Activated T-cell treated with anti-CD3 and anti-CD28 coated beads, Interleukin-2, amount 50 U/mL, for 72 hours (primary cell): ENCODE data around the gene LRRC4C. TPM values are rescaled to one million over a fixed set of nuclear protein-coding genes. Genes with fewer than 3 reads are reported as not detected.

Source experiments
- ATAC-seq, 2 donors: fragments of 150-1000 bp; cut with Tn5 transposase; replicated peaks in 1 of 2; 2 replicates each; pipeline ENCODE4 v1.10.0; 2021; ENCODE audit warnings: moderate library complexity in 2 of 2, mild to moderate bottlenecking in 1 of 2
- DNase-seq, 2 donors: peaks; one replicate each; pipeline ENCODE4 v3.0.0; 2021 to 2022; ENCODE audit warnings: mixed read lengths in 1 of 2
- H3K27ac Mint-ChIP-seq: one replicate; pipeline ENCODE4 v1.8.0; 2022; ENCODE audit warnings: mild to moderate bottlenecking, moderate library complexity, mixed read lengths
- H3K27me3 Mint-ChIP-seq: one replicate; pipeline ENCODE4 v1.8.0; 2022; ENCODE audit warnings: low read depth, mixed read lengths
- H3K36me3 Mint-ChIP-seq, 2 donors: one replicate each; pipeline ENCODE4 v1.8.0; 2022; ENCODE audit warnings: mixed read lengths in 2 of 2, mild to moderate bottlenecking in 1 of 2; ENCODE audit not compliant: insufficient read depth in 2 of 2
- H3K4me1 Mint-ChIP-seq: one replicate; pipeline ENCODE4 v1.8.0; 2022; ENCODE audit warnings: low read depth, mixed read lengths
- H3K4me3 Mint-ChIP-seq, 2 donors: one replicate each; pipeline ENCODE4 v1.8.0; 2022; ENCODE audit warnings: mild to moderate bottlenecking in 2 of 2, mixed read lengths in 2 of 2, moderate library complexity in 2 of 2
- H3K9me3 Mint-ChIP-seq, 2 donors: one replicate each; pipeline ENCODE4 v1.8.0; 2022; ENCODE audit warnings: mixed read lengths in 2 of 2
- total RNA-seq, 2 donors: library from RNA; stranded (reverse); gene quantifications; one replicate each; pipeline ENCODE4 v1.2.3, GENCODE V29; 2022

LRRC4C gene
- total RNA-seq, 2 donors from 2014 or later, result not detected

DNA sequence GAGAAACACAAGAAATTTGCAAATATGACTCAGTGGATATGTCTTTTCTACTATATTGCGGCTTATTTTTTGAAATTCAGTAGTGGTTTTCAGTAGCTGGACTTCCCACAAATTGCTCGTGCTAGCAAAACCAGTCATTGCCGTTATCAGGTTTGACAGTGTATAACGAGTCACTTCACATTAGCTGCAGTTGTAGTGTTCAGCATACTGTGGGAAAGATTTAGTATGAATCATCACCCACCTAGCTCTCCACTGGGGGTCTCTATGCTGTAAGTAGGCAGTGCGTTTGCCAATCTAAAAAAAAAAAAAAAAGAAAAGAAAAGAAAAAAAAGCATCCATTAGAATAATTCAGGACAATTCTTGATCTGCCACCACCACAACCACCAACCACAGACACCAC is 1318.9 kb downstream of the LRRC4C start:
- H3K36me3 Mint-ChIP-seq, result no peaks in the 10 kb centered on the region
- H3K27ac Mint-ChIP-seq, result no peak overlapping the region
- no peak overlapping the region for H3K4me3 Mint-ChIP-seq
- no peak for DNase-seq
- H3K4me1 Mint-ChIP-seq, result no peaks in the 10 kb centered on the region
- peaks cover 11 to 15% of the 10 kb centered on the region in 2 donors for H3K9me3 Mint-ChIP-seq
- no peaks in the 10 kb centered on the region for H3K27me3 Mint-ChIP-seq
- ATAC-seq, result no peak

DNA sequence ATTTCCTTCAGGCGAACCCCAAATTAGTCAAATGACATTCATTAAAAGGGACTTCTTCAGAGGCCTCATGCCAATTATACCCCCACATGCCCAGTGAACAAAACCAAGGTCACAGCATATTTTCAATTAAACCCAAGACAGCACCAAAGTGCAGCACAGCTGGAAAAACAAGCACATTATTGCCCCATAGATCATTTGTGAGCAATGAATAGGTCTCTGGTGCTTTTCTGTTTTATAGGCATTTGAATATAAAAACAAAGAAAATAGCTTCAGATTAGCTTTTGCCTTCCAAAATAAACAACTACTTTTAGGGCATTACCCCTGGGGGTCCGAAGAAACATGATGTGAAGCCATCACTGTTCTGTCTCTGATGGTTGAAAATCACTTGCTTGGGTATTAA is 1319.9 kb downstream of the LRRC4C start:
- ATAC-seq, result no peak
- no peak overlapping the region for H3K4me3 Mint-ChIP-seq
- no peaks in the 10 kb centered on the region for H3K4me1 Mint-ChIP-seq
- H3K9me3 Mint-ChIP-seq, result peaks cover 11 to 15% of the 10 kb centered on the region in 2 donors
- H3K27me3 Mint-ChIP-seq, result no peaks in the 10 kb centered on the region
- DNase-seq, result no peak
- H3K27ac Mint-ChIP-seq, result no peak overlapping the region
- H3K36me3 Mint-ChIP-seq, result no peaks in the 10 kb centered on the region

DNA sequence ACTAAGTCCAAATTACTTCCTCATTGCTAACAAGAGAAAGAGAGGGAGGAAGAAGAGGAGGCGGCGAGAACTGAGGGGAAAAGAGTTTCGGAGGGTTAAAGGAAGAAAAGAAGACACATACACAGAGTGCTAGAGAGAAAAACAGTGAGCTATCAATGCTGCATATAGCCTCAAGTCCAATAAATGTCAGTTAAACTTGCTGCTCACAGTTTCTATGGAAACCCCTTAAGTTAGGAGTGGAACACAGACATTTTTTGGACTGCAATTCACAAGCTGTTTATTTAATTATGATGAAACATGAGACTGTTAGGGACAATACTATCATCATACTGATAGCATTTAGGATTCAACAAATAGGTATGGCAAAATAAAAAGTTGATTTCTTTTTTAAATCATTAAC is 1320.4 kb downstream of the LRRC4C start:
- H3K4me1 Mint-ChIP-seq, result no peaks in the 10 kb centered on the region
- H3K27ac Mint-ChIP-seq, result no peak overlapping the region
- H3K36me3 Mint-ChIP-seq, result no peaks in the 10 kb centered on the region
- H3K9me3 Mint-ChIP-seq, result peaks cover 14 to 17% of the 10 kb centered on the region in 2 donors
- DNase-seq, result no peak
- H3K4me3 Mint-ChIP-seq, result no peak overlapping the region
- no peak for ATAC-seq
- H3K27me3 Mint-ChIP-seq, result no peaks in the 10 kb centered on the region

DNA sequence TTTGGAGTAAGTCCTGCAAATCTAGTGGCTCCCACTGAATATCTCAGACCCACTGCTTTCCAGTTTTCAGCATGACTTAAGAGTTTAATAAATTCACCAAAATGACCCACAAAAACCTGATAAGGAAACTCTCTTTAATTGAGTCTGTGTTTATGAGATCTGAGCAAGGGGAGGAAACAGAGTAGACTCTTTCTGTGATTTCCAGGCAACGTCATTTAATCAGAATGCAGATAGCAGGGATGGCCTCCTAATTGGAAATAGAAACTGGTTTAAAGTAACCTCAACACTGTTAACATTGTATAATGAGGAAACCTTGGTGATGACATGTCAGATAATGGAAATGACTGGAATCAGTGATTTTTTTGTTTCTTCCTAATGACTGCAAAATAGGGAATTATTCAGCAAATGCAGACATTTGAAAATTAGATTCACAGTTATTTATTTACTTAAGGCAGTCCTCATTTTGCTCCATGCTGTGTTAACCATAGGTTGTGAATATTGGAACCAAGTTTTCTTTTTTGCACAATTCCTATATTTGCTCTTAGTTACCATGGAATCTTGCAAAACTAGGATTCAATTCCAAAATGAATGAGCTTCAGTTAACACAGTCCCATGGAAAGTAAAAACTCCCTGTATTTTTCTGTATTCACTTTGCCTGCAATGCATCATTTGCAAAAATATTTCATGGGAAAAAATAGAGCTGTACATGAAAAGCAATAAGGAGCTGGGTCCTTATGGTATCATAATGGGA is 1324.5 kb downstream of the LRRC4C start:
- Mint-ChIP-seq H3K4me3 (no peak overlapping the region), H3K4me1 (no peaks in the 10 kb centered on the region), H3K27me3 (no peaks in the 10 kb centered on the region), H3K36me3 (peaks cover 0 to 1% of the 10 kb centered on the region in 2 donors), H3K27ac (no peak overlapping the region), H3K9me3 (peaks cover 8 to 17% of the 10 kb centered on the region in 2 donors)
- DNase-seq (no peak), ATAC-seq (no peak)

DNA sequence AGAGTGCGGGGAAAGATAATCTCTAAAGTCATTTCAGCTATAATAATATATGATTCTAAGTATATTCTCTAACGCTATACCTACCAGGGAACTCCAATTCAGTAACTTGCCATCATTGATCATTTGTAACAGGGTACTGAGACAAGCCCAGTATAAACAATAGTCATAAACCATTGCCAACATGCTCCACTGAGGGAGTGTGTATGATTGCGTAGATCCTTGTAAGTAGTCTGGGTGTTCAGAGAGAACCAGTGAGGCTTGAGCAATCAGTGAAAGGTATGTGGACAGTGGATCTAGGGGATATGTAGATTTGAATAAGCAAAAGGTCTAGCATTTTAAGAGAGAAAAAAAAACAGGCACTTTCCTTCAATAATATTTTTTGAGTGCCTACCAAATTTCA is 1326.0 kb downstream of the LRRC4C start:
- Mint-ChIP-seq H3K27ac (no peak overlapping the region), H3K9me3 (peaks cover 10 to 17% of the 10 kb centered on the region in 2 donors), H3K4me1 (no peaks in the 10 kb centered on the region), H3K27me3 (no peaks in the 10 kb centered on the region), H3K4me3 (no peak overlapping the region), H3K36me3 (peaks cover 0 to 1% of the 10 kb centered on the region in 2 donors)
- DNase-seq, result no peak
- no peak for ATAC-seq

DNA sequence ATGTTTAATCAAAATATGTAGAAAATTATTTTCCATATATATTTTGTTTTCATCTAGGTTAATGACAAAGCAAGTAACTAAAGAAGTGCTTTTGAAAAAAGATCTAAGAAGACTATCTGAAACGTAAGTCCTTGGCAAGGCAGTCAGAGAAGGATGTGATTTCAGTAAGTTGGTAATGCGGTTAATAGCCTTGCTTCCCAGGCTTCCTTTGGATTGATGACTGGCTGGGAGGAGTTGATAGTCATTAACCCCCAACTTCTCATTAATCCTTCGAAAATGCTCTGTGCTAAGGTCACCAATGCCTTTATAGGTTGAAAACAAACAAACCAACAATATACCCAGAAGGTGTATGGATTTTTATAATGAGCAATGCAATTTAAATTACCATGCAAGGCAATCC is 1326.5 kb downstream of the LRRC4C start:
- ATAC-seq (no peak), DNase-seq (no peak)
- Mint-ChIP-seq H3K9me3 (peaks cover 10 to 20% of the 10 kb centered on the region in 2 donors), H3K4me3 (no peak overlapping the region), H3K4me1 (no peaks in the 10 kb centered on the region), H3K36me3 (peaks cover 0 to 1% of the 10 kb centered on the region in 2 donors), H3K27ac (no peak overlapping the region), H3K27me3 (no peaks in the 10 kb centered on the region)

DNA sequence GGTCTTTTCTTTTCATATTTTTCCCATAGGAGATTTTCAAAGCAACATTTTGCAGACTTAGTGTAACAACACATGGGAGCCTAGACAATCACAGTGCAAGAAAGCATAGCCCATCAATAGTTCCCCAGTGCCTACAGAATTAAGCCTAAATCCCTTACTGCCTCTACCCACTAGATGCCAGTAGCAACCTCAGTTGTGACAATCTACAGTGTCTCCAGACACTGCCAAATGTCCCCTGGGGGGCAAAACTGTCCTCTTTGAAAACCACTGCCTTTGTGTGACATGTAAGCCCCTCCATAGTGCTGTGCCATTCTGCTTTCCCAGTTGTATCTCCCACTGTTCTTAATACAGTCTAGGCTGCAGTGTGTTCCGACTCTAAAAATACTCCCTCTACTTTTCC is 1329.0 kb downstream of the LRRC4C start:
- ATAC-seq, result no peak
- Mint-ChIP-seq H3K27me3 (no peaks in the 10 kb centered on the region), H3K4me1 (no peaks in the 10 kb centered on the region)

DNA sequence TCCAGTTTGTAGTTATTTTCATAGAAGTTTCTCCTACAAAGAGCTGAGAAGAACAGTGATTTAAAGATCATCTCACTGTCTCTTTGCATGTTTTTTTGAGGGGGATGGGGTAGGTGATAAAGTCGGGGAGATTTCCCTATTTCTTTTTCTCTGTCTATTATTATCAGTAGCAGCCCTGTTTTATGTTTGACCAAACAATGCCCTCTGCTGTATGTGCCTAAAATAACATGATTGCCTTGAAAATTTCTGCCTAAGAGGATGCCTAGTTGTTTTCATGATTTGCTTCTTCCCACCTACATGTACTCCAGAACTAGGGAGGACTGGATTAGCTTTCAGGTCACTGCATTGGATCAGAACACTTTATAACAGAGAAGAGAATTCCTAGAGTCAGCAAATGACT is 1330.2 kb downstream of the LRRC4C start:
- peaks cover 0 to 1% of the 10 kb centered on the region in 2 donors for H3K36me3 Mint-ChIP-seq
- H3K27ac Mint-ChIP-seq, result no peak overlapping the region
- H3K27me3 Mint-ChIP-seq, result no peaks in the 10 kb centered on the region
- DNase-seq (no peak), ATAC-seq (no peak)
- peaks cover 9 to 21% of the 10 kb centered on the region in 2 donors for H3K9me3 Mint-ChIP-seq
- no peaks in the 10 kb centered on the region for H3K4me1 Mint-ChIP-seq
- no peak overlapping the region for H3K4me3 Mint-ChIP-seq

More for the DNA sequence above, 1329.0 kb downstream of the LRRC4C start:
- Mint-ChIP-seq H3K9me3 (peaks cover 7 to 20% of the 10 kb centered on the region in 2 donors), H3K4me3 (no peak overlapping the region), H3K36me3 (peaks cover 0 to 1% of the 10 kb centered on the region in 2 donors), H3K27ac (no peak overlapping the region)
- no peak for DNase-seq

DNA sequence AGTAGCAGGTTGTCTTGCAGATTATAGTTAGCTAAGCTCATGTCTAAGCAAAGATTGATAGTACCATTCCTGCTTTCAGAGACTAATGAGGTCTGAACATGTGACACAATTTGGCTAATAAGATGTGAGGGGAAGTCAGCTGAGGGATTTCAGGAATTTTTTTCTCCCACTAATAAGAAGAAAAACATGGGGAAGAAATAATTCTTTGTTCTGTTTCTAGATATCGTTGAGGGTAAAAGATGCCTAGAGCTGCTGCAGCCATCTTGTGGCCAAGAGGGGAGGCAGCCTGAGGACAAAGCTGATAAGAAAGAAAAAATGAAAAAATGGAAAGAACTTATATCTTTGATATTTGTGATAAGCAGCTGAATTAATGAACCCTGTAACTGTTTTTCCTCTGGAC is 1334.4 kb downstream of the LRRC4C start:
- no peak for ATAC-seq
- Mint-ChIP-seq H3K27ac (no peak overlapping the region), H3K27me3 (no peaks in the 10 kb centered on the region)

DNA sequence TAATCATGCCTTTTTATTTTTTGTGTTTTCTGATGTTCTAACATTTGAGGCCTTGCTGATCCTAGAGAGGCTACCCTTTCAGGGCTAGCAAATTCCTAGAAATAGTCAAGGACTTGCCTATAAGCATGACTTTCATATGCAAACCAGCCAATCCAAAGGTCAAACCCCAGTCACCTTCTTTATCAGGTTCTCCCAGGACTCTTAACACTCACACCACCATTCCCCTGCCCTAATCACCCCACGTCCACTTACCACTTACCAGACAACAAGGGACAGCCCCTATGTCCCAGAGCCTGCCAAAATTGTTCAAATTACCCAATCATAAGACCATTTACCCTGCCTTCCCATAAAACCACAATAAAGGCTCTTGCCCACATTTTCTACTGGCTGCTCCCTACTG is 1339.8 kb downstream of the LRRC4C start:
- H3K9me3 Mint-ChIP-seq, result peaks cover 11 to 19% of the 10 kb centered on the region in 2 donors
- no peak overlapping the region for H3K4me3 Mint-ChIP-seq
- no peaks in the 10 kb centered on the region for H3K36me3 Mint-ChIP-seq
- DNase-seq (no peak), ATAC-seq (no peak)
- no peak overlapping the region for H3K27ac Mint-ChIP-seq
- no peaks in the 10 kb centered on the region for H3K27me3 Mint-ChIP-seq
- no peaks in the 10 kb centered on the region for H3K4me1 Mint-ChIP-seq

More for the DNA sequence above, 1334.4 kb downstream of the LRRC4C start:
- H3K9me3 Mint-ChIP-seq, result peaks cover 5 to 9% of the 10 kb centered on the region in 2 donors
- H3K36me3 Mint-ChIP-seq, result no peaks in the 10 kb centered on the region
- H3K4me3 Mint-ChIP-seq, result no peak overlapping the region
- DNase-seq, result no peak
- H3K4me1 Mint-ChIP-seq, result no peaks in the 10 kb centered on the region

DNA sequence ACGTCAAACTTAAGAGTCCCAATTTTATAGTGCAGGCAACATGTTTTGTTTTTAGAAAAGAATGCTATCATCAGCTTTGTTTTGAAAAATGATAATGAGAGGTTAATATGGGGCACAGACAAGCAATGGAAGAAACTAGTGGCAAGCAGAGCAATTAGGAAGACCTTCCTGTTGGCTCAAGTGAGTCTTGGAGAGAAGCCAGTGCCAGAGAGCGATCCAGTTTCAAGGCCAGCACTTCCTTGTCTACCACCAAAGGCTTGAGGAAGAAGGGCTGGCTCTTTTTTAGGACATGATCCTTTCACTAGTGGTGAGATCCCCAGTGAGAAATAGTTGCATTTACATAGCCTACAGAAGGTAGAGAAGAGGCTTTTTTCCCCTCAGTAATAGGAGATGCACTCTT is 1340.7 kb downstream of the LRRC4C start:
- DNase-seq (no peak), ATAC-seq (no peak)
- no peak overlapping the region for H3K4me3 Mint-ChIP-seq
- peaks cover 0 to 2% of the 10 kb centered on the region in 2 donors for H3K36me3 Mint-ChIP-seq
- no peak overlapping the region for H3K27ac Mint-ChIP-seq
- H3K9me3 Mint-ChIP-seq, result peaks cover 8 to 18% of the 10 kb centered on the region in 2 donors
- H3K27me3 Mint-ChIP-seq, result no peaks in the 10 kb centered on the region
- H3K4me1 Mint-ChIP-seq, result no peaks in the 10 kb centered on the region

DNA sequence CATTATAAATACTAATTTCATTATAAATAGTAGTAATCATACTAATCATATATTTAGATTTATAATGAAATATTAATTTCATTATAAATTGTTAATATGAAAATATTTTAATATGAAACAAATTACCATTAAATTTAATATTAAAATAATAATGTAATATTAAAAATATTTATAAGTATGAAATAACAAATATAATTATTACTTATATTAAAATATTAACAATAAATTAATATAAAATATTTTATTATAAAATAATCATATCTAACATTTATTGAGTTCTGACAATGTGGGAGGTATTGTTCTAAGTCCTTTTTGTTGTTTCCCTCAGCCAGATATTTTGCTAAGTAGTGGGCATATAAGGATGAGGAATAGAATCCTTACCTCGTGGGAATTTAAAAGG is 1341.4 kb downstream of the LRRC4C start:
- Mint-ChIP-seq H3K27me3 (no peaks in the 10 kb centered on the region), H3K9me3 (peaks cover 8 to 18% of the 10 kb centered on the region in 2 donors), H3K4me3 (no peak overlapping the region), H3K4me1 (no peaks in the 10 kb centered on the region), H3K27ac (no peak overlapping the region), H3K36me3 (peaks cover 0 to 2% of the 10 kb centered on the region in 2 donors)
- DNase-seq (no peak), ATAC-seq (no peak)

DNA sequence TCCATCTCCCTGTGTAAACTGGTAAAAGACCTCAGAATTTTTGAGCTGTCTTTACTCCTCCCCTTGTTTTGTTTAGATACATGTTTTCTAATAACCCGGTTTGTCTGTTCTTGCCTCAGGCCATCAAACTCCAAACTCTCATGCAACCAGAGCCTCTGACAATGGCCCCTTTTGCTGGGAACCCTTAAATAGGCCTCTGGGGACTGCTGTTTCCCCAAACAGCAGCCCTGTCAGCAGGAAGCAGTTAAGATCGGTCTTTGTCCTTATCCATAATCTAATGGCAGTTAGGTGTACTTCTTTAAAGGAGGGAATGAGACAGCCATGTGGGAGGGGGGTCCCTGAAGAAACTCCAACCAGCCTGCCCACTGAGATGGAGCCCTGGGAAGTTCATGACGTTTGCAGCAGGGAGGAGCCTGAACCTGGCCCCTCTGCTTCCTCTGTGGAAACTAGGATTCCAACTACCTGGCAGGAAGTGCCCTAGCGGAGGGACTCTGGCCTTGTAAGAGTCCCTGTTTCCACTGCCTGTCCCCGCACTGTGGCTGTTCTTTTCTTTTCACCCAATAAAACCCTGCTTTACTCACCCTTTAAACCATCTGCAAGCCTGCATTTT is 1354.4 kb downstream of the LRRC4C start:
- H3K4me1 Mint-ChIP-seq, result no peaks in the 10 kb centered on the region
- no peak overlapping the region for H3K27ac Mint-ChIP-seq
- DNase-seq (no peak), ATAC-seq (no peak)
- H3K9me3 Mint-ChIP-seq, result peaks cover 8 to 11% of the 10 kb centered on the region in 2 donors
- H3K36me3 Mint-ChIP-seq, result peaks cover 0 to 3% of the 10 kb centered on the region in 2 donors
- no peaks in the 10 kb centered on the region for H3K27me3 Mint-ChIP-seq
- no peak overlapping the region for H3K4me3 Mint-ChIP-seq
